Kidney (tissue), 14 donors: ENCODE data around the gene P3H1. TPM values are rescaled to one million over a fixed set of nuclear protein-coding genes. Genes with fewer than 3 reads are reported as not detected.
"Not testable (repeated sequence)": the region's sequence is repeated elsewhere in the genome, so short reads cannot be mapped to it uniquely, and the experiment has no call there.

Experiments
- DNase-seq, 5 donors: peaks; one replicate each; pipeline ENCODE4 v3.0.0-alpha.2; 2013 to 2020
- FAIRE-seq: peaks from 2 replicates; lab custom pipeline; 2012; peaks lifted over from hg19 to GRCh38; lab: Jason Lieb, UNC
- H3K27ac ChIP-seq, 2 donors: one replicate each; pipeline ENCODE4 v1.7.0; 2013; ENCODE audit warnings: low read depth in 2 of 2, low read length in 2 of 2, inconsistent platforms in 1 of 2
- H3K27me3 ChIP-seq: one replicate; pipeline ENCODE4 v1.7.1; 2013; ENCODE audit warnings: low read length, inconsistent platforms; ENCODE audit not compliant: control insufficient read depth, insufficient read depth
- H3K36me3 ChIP-seq, 3 donors: one replicate each; pipeline versions ENCODE4 v1.7.0 to v1.7.1; 2013; ENCODE audit warnings: low read length in 3 of 3, control low read depth in 1 of 3, inconsistent platforms in 1 of 3; ENCODE audit not compliant: insufficient read depth in 3 of 3, control insufficient read depth in 2 of 3
- H3K4me1 ChIP-seq, 3 donors: one replicate each; pipeline versions ENCODE4 v1.7.0 to v1.7.1; 2013; ENCODE audit warnings: low read length in 3 of 3, inconsistent platforms in 1 of 3, low read depth in 1 of 3; ENCODE audit not compliant: control insufficient read depth in 2 of 3, insufficient read depth in 2 of 3
- H3K4me3 ChIP-seq, 3 donors: one replicate each; pipeline versions ENCODE4 v1.7.0 to v1.8.1; 2013; ENCODE audit warnings: low read length in 3 of 3, control low read depth in 1 of 3, inconsistent platforms in 1 of 3
- H3K9ac ChIP-seq, 3 donors: one replicate each; pipeline versions ENCODE4 v1.7.0 to v1.7.1; 2013; ENCODE audit warnings: low read length in 3 of 3, control low read depth in 1 of 3, inconsistent platforms in 1 of 3
- H3K9me3 ChIP-seq, 3 donors: one replicate each; pipeline versions ENCODE4 v1.7.0 to v1.7.1; 2013; ENCODE audit warnings: low read length in 3 of 3, control low read depth in 1 of 3, inconsistent platforms in 1 of 3; ENCODE audit not compliant: control insufficient read depth in 2 of 3, insufficient read depth in 1 of 3
- intact Hi-C: fragments of 100-400 bp; cut with DNase I; formaldehyde crosslinking; loops from one replicate; pipeline ENCODE4 v1.11.1; 2022
- polyA plus RNA-seq: library from polyadenylated mRNA; stranded (reverse); fragments of 350-450 nt; fragmentation: Illumina TruSeq; extraction: RNeasy Lipid Tissue Mini Kit (QIAGEN cat#74804); gene quantifications from one replicate; pipeline ENCODE4 v1.2.3, GENCODE V29; 2014; ENCODE audit warnings: low read depth, low replicate concordance; ENCODE audit not compliant: insufficient read depth
- total RNA-seq: library from RNA; stranded (reverse); fragmentation: NEBNext Ultra II Directional; extraction: Animal tissue kit (Norgen Biotek cat#: 25700); gene quantifications from one replicate; pipeline ENCODE4 v1.2.1, GENCODE V29; 2021
- TF ChIP-seq, protein P1 (sequence below): IDR thresholded peaks from 3 replicates; pipeline ENCODE4 v1.5.1; 2012; ENCODE audit warnings: mild to moderate bottlenecking, moderate library complexity, borderline replicate concordance; ENCODE audit not compliant: insufficient read depth; ENCODE audit errors: extremely low read depth
- donor health status: control.
- donor health status: control.
- donor health status: control.
- donor health status: control.
- donor health status: control.
- donor health status: DM: yes; HTN: yes; CAD: no.
- donor health status: Normal renal cell carcinoma (clear cell type).

P3H1 gene
- total and polyA plus RNA-seq, 2 donors from 2014 or later = 19.0 to 29.7 TPM

DNA sequence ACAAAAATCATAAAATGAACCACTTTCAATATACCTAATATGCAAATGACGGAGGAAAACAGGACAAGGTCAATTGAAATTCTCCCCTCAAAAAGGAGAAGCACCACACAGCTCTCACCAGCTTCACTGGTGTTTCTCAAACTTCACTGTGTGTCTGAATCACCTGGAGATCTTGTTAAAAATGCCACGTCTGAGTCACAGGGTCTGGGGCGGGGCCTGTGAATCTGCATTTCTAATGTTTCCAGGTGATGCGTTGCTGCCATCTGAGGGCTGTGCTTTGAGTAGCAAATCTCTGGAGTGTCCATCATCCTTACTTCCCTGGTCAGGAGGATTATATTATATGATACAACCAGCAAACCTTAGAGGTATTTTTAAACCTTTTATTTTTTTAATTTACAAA, 35.8 kb downstream of the P3H1 start:
- FAIRE-seq (no peak), DNase-seq (no peak)
- intact Hi-C loops = no loop called here
- H3K9ac ChIP-seq = no peak overlapping the region
- H3K27me3 ChIP-seq = no peaks in the 10 kb centered on the region
- H3K9me3 ChIP-seq = no peaks in the 10 kb centered on the region
- H3K4me1 ChIP-seq = no peaks in the 10 kb centered on the region
- H3K36me3 ChIP-seq = no peaks in the 10 kb centered on the region
- H3K4me3 ChIP-seq = no peak overlapping the region
- TF ChIP-seq, protein P1, sequence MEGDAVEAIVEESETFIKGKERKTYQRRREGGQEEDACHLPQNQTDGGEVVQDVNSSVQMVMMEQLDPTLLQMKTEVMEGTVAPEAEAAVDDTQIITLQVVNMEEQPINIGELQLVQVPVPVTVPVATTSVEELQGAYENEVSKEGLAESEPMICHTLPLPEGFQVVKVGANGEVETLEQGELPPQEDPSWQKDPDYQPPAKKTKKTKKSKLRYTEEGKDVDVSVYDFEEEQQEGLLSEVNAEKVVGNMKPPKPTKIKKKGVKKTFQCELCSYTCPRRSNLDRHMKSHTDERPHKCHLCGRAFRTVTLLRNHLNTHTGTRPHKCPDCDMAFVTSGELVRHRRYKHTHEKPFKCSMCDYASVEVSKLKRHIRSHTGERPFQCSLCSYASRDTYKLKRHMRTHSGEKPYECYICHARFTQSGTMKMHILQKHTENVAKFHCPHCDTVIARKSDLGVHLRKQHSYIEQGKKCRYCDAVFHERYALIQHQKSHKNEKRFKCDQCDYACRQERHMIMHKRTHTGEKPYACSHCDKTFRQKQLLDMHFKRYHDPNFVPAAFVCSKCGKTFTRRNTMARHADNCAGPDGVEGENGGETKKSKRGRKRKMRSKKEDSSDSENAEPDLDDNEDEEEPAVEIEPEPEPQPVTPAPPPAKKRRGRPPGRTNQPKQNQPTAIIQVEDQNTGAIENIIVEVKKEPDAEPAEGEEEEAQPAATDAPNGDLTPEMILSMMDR = no peak
- no peak overlapping the region for H3K27ac ChIP-seq

DNA sequence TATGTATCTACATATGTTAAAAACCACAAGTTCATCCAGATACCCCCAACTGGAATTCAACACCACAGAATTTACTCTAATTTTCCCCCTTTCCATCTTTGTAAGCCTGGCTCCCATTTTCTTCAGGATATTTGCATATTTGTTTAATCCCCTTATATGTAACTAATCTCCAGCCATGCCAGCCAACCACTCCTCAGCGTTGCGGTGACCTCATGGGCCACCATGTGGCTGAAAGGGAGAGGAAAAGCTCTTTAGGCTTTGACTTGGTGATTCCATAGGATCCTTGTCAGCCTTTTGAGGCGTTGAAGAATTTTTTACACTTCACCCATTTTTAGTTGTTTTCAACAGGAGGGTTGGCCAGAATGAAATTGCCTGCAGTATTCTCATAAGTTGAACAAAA, 36.8 kb downstream of the P3H1 start:
- H3K4me3 ChIP-seq = no peak overlapping the region
- TF ChIP-seq, protein P1 = no peak
- no peak for DNase-seq
- H3K9ac ChIP-seq = no peak overlapping the region
- no peaks in the 10 kb centered on the region for H3K4me1 ChIP-seq
- H3K9me3 ChIP-seq = no peaks in the 10 kb centered on the region
- H3K36me3 ChIP-seq = no peaks in the 10 kb centered on the region
- no peaks in the 10 kb centered on the region for H3K27me3 ChIP-seq
- intact Hi-C loops = no loop called here
- no peak for FAIRE-seq
- no peak overlapping the region for H3K27ac ChIP-seq

DNA sequence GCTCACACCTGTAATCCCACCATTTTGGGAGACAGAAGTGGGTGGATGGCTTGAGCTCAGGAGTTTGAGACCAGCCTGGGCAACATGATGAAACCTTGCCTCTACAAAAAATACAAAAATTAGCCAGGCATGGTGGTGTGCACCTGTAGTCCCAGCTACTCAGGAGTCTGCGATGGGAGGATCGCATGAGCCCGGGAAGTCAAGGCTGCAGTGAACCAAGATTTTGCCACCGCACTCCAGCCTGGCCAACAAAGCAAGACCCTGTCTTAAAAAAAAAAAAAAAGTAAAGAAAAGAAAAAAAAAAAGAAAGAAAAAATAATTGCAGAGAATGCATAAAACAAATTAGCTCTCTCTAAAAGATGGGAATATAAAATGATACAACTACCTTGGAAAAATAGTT, 41.0 kb downstream of the P3H1 start:
- DNase-seq, intact Hi-C loops, H3K9me3 ChIP-seq, H3K4me3 ChIP-seq, H3K9ac ChIP-seq, H3K36me3 ChIP-seq, H3K27me3 ChIP-seq, H3K27ac ChIP-seq, H3K4me1 ChIP-seq: not testable (repeated sequence)
- FAIRE-seq = peak; percentile 76

DNA sequence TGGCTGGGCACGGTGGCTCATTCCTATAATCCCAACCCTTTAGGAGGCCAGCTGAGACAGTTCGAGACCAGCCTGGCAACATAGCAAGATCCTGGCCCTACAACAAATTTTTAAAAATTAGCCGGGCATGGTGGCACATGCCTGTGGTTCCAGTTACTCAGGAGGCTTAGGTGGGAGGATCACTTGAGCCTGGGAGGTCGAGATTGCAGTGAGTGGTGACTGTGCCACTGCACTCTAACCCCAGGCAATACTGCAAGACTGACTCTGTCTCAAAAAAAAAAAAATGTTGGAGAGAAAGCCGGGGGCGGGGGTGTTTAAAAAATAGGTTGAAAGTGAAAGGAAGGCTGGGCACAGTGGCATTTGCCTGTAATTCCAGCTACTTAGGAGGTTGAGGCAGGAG, 43.3 kb downstream of the P3H1 start:
- H3K27me3 ChIP-seq = no peaks in the 10 kb centered on the region
- no peak overlapping the region for H3K4me3 ChIP-seq
- no peak for FAIRE-seq
- intact Hi-C loops = no loop called here
- no peak for DNase-seq
- H3K4me1 ChIP-seq = no peaks in the 10 kb centered on the region
- no peaks in the 10 kb centered on the region for H3K36me3 ChIP-seq
- TF ChIP-seq, protein P1 = no peak
- H3K27ac ChIP-seq = no peak overlapping the region
- no peaks in the 10 kb centered on the region for H3K9me3 ChIP-seq
- H3K9ac ChIP-seq = no peak overlapping the region

DNA sequence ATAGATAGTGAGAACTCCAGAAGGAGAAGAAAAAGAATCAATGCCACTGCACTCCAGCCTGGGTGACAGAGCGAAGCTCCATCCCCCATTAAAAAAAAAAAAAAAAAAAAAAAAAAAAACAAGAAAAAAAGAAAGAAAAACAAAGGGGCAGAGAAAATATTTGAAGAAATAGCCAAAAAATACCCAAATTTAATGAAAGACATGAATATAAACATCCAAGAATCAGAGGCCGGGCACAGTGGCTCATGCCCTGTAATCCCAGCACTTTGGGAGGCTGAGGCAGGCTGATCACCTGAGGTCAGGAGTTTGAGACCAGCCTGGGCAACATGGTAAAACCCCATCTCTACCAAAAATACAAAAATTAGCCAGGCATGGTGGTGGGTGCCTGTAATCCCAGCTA, 44.4 kb downstream of the P3H1 start:
- H3K36me3 ChIP-seq, intact Hi-C loops, H3K4me3 ChIP-seq, H3K27me3 ChIP-seq, H3K9me3 ChIP-seq, H3K4me1 ChIP-seq, DNase-seq, H3K27ac ChIP-seq, H3K9ac ChIP-seq, FAIRE-seq: not testable (repeated sequence)
